GM18517 (cell line): ENCODE results near the gene BRICD5.

Experiments used
- ATAC-seq: cut with Tn5 transposase; IDR thresholded peaks from one replicate; pipeline ENCODE4 v1.9.1; 2021; ENCODE audit warnings: mild to moderate bottlenecking, moderate library complexity; ENCODE audit not compliant: unreplicated experiment

Gene BRICD5

DNA sequence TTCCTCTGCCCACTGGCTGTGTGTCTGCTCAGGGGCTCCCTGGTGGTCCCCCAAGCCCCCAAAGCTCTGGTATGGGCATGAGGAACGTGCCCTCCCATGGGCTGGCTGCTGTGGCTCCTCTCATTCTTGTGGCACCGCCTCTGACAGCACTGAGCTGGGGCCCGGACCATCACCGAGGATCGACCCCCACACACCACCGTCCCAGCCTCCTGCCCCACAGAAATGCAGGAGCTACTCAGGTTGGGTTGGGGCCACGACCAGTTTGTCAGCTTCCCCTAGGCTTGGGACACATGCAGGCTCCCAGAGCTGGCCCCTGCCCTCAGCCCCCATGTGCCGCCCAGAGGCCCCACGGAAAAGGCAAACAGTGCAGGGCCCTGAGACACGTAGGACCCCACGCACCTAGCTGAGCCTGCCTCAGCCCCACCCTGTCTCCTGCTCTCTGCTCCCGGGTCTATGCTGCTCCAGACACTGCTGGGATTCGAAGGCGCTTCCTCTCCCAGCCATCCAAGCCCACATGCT lies 11.0 kb downstream of the BRICD5 start:
- no peak for ATAC-seq

DNA sequence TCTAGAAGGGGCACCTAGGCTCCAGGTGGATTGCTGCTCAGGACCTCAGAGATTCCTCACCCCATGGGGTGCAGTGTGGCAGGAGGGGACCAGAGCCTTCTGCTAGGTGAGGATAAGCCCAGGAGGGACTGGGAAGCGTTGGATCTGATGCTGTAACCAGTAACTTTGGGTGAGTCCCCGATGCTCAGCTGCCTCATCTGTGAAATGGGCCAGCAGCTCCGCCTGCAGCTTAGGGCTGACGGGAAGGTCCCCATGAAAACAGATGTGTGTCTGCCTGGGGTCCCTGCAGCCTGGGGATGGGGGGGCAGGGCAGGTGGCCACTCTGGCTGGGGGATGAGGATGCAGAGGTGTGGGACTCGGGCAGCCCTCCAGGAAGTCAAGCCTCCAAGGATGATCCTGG lies 11.6 kb downstream of the BRICD5 start:
- ATAC-seq = no peak

DNA sequence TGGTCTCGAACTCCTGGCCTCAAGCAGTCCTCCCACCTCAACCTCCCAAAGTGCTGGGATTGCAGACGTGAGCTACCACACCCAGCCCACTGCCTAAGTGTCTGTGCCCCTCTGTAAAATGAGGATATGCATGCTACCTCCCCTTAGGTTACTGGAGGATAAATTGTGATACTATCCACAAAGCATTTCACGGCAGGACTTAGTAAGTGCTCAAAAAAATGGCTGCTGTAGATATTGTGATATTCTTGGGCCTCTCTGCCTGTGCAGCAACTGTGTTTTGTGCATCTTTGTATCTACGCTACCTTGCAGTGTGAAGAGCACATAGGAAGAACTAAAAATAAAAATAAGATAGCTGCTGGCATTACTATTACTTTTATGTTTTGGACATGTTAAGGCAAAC lies 12.4 kb downstream of the BRICD5 start:
- ATAC-seq = no peak

DNA sequence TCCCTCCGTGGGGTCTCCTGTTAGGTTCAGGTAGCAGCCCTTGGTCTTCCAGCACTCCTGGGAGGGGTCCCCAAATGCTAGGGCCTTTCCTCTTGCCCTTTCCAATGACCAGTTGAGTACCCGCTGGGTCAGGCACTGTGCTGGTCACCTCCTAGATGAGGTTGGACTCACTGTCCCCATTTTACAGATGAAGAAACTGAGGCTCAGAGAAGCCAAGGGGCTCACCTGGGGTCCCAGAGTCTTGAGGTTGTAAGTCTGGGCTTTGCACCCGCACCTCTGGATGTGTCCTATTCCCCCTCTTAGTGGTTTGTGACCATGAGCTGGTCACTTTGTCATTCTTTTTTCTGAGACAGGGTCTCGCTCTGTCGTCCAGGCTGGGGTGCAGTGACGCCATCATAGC lies 12.9 kb downstream of the BRICD5 start:
- ATAC-seq = no peak

DNA sequence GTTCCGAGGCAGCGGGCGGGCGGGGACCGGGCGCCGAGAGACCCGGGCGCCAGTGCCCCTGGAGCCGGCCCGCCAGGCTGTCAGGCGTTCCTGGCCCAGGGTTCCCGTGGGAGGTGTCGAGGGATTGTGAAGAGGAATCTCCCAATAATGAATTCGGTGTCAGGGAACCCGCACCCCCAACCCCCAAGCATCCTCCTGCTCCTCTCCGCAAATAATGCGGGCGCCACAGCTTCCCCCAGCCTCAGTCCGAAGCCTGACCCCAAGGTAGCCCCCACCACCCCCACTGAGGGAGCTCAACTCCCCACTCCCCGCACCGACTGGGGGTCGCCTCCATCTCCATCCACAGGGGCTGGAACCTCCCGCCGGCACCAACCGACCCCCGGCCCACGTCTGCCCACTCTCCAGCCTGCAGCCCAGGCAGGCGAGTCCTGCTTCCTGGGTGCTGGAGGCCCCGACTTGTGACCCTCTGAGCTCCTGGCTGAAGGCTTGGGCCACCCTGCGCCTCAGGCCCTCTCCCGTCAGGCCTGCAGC lies 13.6 kb downstream of the BRICD5 start:
- ATAC-seq = no peak

DNA sequence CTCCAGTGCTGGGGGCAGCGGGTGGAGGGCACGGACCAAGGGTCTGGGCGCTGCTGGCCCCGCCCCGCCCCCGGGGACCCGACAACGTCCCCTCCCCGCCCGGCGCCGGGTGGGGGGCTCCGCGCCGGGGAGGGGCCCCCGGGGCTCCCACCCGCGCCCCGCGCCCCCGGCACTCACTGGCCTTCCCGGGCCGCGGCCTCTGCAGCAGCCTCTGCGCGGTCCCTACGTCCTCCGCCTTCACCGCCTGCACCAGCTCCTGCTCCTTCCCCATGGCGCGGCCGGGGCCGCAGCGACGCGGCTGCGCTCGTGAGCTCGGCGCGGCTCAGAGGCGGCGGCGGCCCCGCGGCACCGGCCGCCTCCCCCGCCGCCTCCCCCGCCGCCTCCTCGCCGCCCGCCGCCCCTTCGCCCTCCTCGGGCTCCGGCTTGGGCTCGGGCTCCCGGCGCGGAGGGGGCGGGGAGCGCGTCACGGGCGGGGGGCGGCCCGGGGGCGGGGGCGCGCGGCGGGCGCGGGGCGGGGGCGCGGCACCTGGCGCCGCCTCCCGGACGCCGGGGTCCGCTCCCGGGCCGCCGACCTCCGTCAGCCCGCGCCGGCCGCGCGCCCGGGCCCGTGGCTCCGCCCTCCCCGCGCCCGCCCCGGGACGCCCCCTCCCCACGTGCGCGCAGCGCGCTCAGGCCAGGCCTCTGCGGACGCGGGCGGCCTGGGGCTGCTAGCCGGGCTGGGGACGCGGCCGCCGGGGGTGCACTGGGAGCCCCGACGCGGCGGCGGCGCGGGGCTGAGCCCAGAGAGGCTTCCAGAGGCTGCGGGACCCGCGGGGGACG lies 14.3 kb downstream of the BRICD5 start, which contains the start of gene CASKIN1:
TSS of gene CASKIN1 (minus strand) at position 444 of the 819 bp plus-strand sequence. CDS start at position 271, 173 bp downstream.
- no peak for ATAC-seq

DNA sequence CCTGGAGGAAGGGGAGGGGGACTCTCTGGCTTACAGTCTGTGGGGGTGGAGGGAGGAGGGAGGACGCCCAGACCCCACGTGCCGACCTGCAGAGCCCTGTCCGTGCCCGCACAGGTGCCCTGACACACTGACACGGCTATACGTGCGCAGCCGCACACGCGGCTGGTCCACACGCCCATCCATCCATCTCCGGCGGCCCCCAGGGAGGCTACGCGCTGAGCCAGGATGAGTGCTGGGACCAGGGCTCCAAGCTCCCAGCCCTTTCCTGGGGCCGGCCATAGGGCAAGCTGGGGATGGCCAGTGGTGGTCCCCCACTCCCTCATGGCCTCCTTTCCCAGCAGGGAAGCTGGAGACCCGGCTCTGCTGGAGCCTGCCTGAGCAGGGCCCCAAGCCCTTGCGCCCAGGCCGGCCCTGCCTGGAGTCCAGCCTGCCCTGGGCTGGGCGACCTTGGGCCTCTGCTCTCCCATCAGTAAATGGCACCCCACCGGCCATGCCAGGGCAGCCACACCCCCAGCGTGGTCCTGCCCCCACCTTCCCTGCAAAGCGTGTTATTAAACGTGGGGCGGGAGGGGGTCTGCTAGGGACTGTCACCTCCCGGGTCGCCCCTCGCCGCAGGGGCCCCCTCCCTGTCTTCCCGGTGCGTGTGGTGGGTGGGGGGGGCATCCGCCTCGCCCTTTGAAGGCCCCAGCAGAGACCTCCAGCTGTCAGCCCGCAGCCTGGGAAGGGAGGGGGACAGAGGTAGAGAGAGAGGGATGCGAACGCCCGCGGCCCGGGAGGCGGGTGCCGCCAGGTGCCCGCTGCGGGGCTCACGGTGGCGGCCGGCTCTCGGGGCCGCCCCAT lies 15.1 kb downstream of the BRICD5 start:
- no peak for ATAC-seq

DNA sequence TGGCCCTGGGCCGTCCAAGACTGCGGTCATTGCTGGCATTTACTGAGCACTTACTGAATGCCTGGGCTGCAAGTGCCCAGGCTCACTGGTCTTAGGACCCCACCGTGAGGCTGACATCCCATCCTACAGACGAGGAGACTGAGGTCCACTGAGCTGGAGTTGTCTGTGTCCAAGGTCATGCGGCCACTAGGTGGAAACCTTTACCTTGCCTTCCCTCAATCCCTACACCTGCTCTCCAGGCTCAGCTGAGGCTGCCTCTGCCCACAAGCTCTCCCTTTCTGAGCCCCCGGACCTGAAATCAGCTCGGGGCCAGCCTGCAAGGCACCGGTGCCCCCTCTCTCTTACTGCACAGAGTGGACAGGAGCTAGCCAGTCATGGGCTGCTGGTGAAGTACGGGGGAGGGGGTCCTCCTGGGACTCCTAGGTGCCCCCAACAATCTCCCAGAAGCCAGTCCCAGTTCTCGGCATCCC lies 15.8 kb downstream of the BRICD5 start:
- ATAC-seq = no peak

DNA sequence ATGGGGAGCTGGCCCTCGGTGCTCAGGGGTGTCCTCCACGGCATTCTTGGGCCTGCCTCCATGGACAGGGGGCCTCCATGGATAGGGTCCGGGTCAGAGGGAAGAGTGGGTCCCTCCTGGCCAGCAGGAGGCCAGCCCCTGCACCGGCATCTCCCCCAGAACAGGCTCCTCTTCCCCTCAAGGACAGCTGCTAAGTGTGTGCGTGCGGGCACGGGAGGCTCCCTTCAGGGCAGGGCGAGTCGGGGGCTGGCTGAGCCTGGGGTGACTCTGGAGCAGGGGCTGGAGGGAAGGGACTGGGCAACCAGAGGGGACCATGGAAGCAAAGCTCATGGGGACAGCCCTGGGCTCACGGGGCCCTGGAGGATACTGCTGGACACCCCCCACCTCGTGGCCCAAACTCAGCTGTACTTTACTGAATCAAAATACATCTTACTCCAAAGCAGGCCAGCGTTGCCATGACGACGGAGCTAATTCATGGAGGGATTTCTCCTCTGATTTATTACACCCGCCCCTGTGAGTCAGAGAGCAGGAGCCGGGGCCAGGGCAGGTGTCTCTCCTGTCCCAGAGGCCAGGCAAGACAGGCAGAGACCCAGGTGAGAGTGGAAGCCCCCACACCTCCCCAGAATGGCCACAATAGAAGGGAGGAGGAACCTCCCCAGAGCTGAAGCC lies 16.4 kb downstream of the BRICD5 start:
- no peak for ATAC-seq

DNA sequence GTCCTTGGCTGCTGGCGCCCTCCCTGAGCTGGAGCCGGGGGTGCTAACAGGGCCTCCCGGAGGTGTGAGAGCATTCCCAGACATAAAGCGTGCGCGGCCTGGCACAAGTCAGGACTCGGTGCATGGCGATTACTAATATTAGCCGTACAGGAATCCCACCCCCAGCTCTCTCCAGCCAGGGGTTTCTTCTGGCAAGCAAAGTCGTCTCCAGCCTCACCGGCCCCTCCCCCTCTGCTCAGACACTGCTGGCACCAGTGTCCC lies 19.3 kb downstream of the BRICD5 start:
- ATAC-seq = no peak

DNA sequence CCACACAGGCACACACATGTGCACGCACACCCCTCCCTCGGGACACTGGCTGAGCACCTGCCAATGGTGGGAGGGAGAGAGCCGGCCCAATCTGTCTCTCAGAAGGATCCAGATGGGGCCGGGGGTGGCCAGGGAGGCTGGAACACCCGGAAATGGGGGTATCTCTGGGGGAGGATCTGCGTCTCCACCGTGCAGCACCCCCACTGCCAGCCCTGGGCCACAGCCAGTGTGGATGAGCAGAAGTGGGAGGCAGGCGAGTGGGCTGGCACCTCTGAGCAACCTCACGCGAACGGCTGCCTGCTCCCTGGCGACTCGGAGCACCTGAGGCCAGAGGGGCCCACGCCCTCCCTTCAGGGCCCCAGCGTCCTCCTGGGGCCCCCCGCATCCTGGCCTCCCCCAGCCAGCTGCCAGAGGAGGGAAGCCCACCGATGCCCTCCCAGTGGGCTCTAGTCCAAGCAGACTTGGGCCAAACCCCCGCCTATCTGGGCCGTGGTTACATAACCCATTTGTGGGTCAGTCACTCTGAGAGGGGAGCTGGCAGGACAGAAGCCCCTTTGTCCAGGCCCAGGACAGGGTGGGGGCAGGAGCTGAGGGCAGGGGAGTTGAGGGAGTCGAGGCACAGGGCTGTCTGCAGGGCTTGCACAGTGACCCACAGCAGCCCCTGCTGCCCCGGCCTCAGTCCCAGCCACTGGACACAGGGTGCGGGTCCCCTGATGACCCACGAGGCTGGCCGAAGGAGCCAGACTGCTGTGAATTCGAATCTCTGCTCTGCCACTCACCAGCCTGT lies 19.8 kb downstream of the BRICD5 start:
- ATAC-seq = no peak

DNA sequence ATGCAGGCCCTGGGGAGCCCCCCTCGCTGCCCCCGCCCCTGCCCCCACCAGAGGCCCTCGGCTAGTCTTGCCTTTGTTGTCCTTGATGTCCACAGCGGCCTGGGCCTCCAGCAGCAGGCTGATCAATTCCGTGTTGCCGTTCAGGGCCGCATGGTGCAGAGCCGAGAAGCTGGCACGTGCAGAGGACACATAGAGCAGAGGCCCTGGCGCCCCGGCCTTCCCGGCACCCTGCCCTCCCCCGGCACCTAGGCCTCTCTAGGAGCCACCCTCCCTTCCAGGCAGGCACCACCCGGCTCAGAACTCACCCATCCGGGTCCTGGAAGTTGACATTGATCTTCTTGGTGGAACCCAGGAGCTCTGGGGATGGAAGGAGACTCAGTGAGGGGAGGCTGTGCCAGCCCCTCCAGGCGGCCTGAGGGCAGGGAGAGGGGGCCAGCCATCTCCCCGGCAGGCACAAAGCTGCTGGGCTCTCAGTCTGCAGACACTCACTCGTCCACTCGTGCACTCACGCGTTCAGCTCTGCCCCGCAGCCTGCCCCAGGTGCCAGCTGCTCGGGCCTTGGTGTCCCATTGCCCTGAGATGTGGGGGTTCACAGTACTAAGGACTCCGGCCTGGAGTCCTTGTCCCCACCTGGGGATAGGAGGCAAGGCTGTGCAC lies 20.5 kb downstream of the BRICD5 start:
- no peak for ATAC-seq

DNA sequence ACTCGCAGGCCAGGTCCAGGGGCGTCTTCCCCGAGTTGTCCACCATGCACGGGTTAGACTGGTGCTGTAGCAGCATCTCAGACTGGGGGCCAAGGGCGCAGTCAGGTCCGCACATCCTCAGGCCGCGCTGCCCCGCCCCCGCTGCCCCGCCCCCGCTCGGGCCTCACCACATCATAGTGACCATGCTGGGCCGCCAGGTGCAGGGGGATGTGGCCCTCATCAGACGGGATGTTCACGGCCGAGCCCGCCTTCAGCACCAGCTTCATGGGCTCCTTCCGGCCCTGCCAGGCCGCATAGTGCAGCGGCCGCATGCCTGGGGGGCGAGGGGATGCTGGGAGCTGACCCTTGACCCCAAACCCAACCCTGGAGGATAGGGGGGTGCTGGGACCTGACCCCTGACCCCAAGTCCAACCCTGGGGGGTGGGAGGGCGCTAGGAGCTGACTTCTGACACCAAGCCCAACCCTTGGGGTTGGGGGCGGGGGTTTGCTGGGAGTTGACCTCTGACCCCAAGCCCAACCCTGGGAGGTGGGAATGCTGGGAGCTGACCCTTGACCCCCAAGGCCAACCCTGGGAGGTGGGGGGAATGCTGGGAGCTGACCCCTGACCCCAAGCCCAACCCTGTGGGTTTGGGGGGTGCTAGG lies 21.3 kb downstream of the BRICD5 start:
- no peak for ATAC-seq

DNA sequence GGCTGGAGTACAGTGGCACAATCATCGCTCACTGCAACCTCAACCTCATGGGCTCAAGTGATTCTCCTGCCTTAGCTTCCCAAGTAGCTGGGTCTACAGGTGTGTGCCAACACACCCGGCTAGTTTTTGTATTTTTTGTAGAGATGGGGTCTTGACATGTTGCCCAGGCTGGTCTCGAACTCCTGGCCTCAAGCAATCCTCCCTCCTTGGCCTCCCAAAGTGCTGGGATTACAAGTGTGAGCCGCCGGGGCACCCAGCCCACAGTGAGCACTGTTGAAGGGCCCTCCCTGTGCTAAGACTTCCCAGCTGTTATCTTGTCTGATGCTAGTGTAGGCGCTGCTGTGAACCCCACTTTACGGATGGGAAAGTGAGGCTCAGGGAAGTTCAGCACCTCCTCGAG lies 22.3 kb downstream of the BRICD5 start:
- ATAC-seq = no peak

DNA sequence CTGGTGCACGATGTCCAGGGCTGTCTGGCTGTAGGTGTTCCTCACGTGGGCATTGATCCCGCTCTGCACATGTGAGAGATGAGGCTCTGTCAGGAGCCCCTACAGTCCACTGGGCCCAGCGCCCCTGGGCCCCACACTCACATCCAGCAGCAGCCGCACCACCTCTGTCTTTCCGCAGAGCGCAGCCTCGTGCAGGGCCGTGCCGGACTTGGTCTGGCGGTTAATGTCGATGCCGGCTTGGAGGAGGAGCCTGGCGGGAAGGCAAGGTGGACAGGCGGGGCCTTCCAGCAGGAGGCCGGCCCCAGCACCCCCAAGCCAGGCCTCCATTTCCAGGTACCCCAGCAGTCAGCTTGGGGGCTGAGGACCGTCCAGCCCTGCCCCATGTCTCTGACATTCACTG lies 23.5 kb downstream of the BRICD5 start:
- no peak for ATAC-seq

DNA sequence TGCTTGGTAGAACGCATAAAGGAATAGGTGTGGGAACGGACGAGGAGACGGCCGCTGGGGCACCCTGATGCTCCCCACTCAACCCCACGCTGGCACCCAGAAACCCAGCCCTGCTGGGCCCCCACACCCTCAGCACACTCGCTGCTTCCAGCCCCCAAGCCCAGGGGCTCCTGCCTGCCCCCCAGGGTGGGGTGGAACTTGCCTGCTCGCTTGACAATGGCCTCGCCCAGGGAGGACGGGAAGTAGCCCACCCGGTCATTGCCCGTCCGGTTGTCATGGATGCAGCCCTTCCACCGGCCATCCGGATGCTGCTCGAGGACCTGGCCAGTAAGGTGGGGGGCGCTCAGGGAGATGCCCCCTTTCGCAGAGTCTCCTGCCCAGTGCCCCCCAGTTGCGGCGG lies 24.2 kb downstream of the BRICD5 start:
- no peak for ATAC-seq

DNA sequence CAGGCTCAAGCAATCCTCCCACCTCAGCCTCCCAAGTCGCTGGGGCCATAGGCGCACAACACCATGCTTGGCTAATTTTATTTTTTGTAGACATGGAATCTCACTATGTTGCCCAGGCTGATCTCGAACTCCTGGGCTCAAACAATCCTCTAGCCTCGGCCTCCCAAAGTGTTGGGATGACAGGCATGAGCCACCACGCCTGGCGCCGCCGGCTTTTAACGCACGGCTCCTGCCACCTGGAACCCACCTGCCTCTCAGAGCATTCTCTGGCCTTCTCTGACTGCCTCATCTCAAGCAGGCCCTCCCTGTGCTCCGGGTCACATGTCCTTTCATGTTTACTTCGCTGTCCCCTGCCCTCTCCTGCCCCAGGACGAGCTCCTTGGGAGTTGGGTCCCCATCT lies 24.6 kb downstream of the BRICD5 start:
- no peak for ATAC-seq

DNA sequence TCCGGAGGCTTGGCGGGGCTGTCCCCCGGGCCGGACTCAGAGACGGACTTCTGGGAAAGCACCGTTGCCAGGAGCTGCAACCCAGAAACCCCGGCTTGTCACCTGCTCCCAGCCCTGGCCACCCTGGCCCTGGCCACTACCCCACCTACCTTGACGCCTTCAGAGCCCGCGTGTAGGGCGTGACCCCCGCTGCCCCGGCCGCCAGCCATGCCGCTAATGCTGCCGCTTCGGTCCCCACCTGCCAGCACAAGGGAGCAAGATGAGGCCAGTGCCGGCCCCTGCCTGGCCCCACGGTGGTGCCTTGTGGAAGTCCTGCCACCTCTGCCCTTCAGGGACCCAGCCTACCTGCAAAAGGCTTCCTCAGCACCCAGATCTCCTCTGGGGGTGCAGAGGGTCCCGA lies 25.7 kb downstream of the BRICD5 start:
- ATAC-seq = no peak

DNA sequence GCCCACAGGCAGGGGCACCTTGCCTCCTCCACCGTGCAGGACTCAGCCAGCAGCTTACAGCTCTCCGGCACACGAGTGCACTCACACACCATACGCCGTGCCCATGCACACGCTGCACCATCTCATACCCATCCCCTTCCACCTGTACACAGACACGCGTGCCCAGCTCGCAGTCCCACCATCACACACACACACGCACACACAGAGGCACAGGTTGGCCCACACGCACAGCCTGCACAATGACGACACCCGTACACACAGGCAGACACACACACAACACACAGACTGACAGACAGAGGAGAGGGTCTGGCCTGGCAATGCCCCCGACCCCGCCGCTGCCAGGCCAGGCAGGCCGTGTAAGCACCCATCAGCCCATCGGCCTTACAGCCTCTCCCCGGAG lies 26.3 kb downstream of the BRICD5 start:
- no peak for ATAC-seq
